Fibroblast of skin of left quadriceps (primary cell): ENCODE measurements around the gene MYZAP.

Source experiments
- DNase-seq, 2 experiments: peaks; one replicate each; pipeline ENCODE4 v3.0.0-alpha.2; 2013; ENCODE audit warnings: low read depth in 2 of 2

MYZAP gene

GRCh38 chr15:57591822-57592367 lies at the start of gene MYZAP:
Gene MYZAP, plus strand, starts transcription at chr15:57591904. Its CDS starts 131 bp downstream, at chr15:57592035.
- no peak for DNase-seq

GRCh38 chr15:57542505-57542817 lies 49.2 kb upstream of the MYZAP start:
- DNase-seq = no peak

GRCh38 chr15:57544848-57545480 lies 46.7 kb upstream of the MYZAP start:
- no peak for DNase-seq

- DNase-seq = no peak
Measured at GRCh38 chr15:57545995-57546394, 45.7 kb upstream of the MYZAP start.

- DNase-seq = no peak
Measured at GRCh38 chr15:57547243-57547755, 44.4 kb upstream of the MYZAP start.

- DNase-seq = no peak
Measured at GRCh38 chr15:57548351-57548750, 43.4 kb upstream of the MYZAP start.

DNA sequence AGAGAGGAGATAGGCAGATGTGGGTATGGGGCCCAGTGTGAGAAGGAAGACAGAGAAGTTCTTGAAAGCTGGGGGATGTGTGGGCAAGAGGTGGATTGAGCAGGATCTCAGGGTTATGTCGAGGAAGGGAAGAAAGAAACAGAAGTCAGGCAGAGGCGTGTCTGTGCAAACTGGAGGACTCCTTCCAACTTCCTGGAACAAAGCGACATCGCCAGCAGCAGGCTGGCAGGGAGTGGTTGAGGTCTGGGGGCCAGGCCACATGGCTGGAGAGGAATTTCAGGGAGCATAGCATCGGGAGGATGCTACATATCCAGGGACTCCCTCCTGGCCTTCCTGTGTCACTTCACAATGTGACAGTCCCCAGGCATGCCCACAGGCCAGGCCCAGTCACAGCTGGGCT lies 42.9 kb upstream of the MYZAP start:
- DNase-seq = no peak

DNA sequence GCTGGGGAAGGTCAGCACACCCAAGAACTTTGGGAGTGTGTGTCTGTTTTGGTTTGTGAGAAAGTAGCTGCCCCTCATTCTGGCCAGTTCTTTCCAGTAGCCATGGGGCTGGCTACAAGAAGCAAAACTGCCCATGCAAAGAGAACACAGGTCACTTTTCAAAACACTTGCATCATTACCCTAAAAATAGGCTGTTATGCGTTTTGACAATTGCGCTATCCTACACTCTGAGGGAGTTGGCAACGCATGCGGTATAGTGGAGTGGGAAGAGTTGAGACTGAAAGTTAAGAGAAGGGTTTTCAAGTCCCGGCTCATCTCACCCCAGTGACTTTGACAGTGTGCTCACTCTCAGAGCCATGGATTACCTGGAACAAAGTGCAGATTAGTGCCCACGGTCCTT lies 41.8 kb upstream of the MYZAP start:
- no peak for DNase-seq

DNA sequence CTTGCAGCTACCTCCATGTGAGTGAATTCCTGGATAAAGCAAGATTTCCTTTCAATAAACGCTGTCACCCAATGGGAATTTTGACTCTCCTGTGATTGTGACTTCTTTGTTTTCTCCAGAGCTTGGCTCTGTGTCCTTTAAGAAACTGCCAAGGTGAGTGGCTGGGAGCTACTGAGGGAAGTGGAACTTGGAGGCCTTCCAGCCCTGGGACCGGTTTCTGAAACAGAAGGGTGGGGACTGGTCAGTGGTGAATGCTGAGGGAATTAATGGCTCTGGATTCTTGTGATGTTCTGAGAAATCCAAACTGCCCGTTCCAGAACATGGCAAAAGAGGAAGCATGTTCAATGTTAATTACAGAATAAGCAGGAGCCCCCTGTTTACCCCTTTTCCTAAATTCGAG lies 41.1 kb upstream of the MYZAP start:
- DNase-seq = no peak

DNA sequence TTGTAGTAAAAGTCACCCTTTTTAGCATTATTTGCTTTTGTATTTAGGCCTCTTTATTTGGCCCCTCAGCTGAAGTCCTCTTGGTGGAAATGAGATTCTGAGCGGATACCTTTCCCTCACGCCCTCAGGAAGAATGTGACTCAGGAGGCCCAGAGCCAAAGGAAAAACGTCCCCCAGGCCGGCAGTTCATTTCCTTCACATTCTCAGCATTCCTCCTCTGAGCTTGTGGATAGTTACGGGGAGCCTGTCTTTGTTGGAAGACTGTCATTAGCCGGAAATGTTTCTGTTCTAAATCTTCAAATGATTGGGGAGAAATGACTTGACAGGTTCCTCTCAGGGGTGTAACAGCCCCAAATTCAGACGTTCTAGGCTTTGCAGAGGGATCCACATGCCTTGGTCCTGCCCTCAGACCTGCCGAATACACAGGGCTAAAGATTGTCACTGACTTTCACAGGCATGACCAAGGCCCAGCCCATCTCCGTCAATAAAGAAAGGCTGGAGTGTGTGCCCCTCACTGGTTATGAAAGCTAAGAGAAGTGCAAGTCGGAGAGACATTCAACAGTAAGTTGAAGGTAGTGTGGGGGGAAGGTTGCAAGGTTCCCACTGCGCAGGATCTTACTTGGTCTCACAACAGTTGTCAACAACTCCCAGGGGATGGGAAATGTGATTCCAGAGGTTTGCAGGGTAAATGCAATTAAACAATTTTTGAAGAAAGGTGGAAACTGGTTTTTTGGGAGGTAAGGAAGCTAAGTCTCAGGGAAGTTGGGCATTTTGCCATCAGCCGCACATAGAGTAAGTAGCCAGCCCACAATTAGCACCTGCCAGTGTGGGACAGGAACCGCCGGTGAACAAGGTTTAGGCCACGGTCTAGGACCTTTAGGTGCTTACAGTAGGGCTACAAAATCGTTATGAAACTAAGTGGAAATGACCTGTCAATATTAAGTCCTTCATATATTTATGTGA lies 39.7 kb upstream of the MYZAP start:
- DNase-seq = peak; percentile 68 to 75

DNA sequence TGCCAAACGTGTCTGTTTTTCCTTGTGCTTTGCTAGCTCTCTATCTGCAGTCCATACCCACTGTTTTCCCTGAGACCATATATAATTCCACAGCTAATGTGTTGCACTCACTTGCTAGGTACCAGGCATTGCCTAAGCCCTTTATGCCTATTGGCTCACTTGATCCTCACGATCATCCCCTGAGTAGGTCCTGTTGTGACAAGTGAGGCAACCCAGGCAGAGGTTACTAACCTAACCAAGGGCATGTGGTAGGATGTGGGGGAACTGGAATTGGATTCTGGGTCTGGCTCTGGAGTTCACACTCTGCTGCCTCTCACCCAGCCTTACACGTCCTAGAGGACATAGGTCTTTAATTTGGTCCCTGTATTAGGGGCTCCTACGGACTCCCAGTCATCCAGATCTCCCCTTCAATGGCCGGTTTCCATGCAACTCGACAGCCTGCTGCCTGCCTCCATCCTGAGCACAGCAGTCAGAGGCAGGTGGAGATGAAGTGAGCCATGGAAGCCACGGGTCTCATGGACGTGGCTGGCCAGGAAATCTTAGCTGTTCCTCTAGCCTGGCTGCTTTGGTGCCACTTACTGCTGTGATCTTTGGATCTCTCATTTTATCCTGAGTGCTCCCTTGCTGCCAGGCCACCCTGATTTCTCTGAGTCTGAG lies 38.9 kb upstream of the MYZAP start:
- no peak for DNase-seq

DNA sequence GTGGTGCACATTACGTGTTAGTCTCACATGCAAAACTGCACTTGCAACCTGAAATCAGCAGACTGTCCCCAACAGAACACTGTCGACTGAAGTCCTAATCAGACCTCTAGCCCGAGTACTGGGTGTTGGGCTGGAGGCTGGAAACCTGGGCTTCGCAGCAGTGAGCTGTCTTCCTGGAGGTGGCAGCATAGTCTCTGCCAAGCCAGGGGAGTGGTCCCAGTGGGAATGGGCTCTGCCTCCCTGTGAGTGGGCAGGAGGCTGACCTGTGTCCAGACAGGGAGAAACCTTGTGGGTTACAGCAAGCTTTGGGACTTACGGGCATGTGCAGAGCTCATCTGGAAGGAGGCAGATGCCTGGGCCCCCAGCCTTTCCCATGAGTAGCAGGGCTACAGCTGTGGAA lies 38.2 kb upstream of the MYZAP start:
- no peak for DNase-seq

GRCh38 chr15:57554063-57554811 lies 37.5 kb upstream of the MYZAP start:
- no peak for DNase-seq

- no peak for DNase-seq
Measured at GRCh38 chr15:57554812-57555179, 36.9 kb upstream of the MYZAP start.

DNA sequence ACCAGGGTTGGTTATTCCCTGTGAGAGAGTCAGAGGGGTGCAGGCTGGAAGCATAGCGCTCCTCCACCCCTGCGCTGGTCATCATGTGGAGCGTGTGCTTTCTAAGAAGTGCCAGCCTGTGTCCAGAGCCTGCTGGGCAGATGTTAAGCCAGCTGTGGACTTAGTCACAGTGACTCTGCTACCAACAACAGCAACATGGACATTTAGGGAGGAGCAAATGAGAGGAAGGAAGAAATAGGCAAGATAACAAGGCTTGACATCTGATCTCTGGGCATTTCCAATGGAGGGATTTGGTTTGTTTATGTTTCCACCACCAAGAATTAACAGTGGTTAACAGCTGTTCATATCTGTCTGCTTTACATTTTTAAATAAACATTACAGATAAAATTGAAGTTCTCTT lies 36.4 kb upstream of the MYZAP start:
- no peak for DNase-seq

DNA sequence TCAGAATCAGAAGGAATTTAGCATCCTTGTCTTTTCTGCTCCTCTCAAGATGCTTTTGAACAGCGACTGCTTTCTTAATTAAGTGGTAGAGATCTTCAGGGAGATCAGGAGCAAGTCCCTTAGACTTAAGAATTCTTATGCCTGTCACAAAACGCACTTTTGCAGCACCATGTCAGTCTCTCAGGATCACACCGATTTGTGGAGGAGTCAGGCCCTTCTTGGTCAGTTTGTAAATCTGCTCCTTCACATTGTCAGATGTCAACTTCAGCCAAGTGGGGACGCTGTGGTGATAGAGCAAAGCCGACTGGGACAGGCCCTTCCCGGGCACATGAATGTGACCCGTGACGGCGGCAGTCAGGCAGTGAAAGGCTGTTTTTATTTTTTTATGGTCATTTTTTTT lies 35.7 kb upstream of the MYZAP start:
- DNase-seq = no peak

DNA sequence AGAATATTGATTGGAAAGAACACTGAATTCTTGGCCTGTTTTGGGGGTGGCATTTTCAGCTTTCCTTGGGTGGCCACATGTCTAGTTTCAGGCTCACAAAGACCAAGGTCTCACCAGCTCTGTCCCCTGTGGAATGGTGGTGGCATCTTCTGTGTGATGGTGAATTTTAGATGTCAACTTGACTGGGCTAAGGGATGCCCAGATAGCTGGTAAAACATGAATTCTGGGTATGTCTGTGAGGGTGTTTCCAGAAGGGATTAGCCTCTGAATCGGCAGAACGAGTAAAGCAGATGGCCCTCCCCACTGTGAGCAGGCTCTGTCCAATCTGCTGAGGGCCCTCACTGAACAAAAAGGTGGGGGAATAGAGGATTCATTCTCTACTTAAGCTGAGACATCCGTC lies 34.4 kb upstream of the MYZAP start:
- no peak for DNase-seq

DNA sequence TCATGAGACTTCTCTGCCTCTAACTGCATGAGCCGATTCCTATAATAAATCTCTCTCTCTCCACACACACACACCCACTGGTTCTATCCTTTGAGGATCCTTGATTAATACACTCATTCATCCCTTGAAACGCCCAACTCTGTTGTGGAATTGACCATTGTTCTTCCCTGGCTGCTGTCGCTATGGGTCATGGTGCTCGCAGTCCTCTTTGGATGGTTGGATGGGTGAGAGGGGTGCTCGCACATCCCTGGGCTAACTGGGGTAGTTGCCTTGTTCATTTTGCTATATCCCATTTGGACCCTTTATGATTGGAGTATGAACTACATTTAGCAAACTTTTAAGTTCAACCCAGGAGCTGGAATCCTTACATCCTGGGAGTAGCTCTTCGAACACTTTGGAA lies 33.9 kb upstream of the MYZAP start:
- no peak for DNase-seq

DNA sequence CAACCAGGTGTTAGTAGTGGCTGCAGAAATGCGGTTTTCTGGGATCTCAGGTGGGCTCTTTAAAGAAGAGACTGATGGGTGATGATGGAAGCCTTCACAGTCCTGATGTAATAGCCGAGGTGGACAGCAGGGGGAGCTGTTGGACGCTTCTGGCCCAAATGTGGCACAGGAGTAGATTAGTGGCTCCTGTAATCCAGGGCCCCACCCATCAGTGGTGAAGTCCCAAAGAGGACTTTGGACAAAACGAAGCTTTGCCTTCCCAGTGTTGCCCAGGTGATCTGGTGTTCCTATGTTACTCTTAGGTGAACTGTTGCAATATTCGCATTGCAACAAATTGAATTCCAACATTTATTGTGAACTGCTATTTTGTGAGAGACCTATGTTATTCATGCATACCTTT lies 31.8 kb upstream of the MYZAP start:
- peak in 1 of 2 experiments; percentile 12 for DNase-seq

DNA sequence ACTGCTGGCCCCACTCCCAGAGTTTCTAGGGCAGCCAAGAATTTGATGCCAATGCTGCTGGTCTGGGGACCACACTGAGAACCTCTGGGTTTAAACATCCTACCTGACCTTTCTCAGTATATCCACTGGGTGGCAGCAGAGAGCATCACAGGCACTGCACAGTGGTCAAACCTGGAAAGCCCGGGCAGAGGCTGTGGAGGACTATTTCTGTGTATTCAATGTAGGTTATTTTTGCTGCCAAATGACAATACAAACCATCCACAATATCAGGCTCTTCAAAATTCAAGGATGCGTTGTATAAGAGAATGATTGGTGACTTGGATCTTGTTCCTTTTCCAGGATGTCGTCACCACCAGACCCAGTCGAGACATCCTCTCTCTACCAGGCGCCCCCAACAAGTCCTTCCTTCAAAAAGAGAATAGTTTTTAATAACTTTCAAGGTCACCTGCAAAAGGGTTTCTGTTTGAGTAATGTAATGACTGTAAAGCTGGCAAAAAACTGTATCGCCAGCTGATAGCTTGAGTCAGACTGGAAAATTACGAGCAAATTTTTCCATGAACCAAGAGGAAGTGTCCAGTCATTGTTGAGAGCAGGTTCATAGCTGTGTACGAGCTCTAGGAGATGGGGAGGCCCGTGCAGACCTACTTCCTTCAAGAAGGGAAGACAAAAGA lies 30.5 kb upstream of the MYZAP start:
- DNase-seq = peak in 1 of 2 experiments; percentile 21

- no peak for DNase-seq
Measured at GRCh38 chr15:57562196-57562769, 29.4 kb upstream of the MYZAP start.
